ENCODE results near the gene RAB42.

The RAB42 gene

DNA sequence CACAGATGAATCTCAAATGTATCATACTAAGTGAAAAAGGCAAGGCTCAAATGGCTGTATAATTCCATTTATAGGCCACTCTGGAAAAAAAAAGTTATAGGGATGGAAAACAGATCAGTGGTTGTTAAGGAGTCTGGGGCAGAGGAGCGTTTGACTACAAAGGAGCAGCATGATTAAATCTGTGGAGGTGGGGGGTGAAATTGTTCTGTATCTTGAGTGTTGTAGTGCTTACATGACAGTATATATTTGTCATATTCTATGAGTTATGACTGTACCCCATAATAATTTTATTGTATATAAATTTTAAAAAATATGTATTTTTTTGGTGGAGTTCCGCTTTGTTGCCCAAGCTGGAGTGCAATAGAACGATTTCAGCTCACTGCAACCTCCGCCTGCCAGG is 40.5 kb downstream of the RAB42 start:
- Histone ChIP-seq H3K36me3 (ENCODE audit: insufficient read depth, low read length) (no peaks in the 10 kb centered on the region), H2AFZ (ENCODE audit: low read length) (no peak overlapping the region), H3K79me2 (ENCODE audit: insufficient read depth, low read length) (no peaks in the 10 kb centered on the region), H3K9me2 (replicated peaks; ENCODE audit: low read depth, low read length) (no peaks in the 10 kb centered on the region), H4K20me1 (ENCODE audit: insufficient read depth, low read length, poor library complexity, severe bottlenecking) (no peaks in the 10 kb centered on the region), H3K4me1 (ENCODE audit: insufficient read depth, low read length, poor library complexity, severe bottlenecking) (no peaks in the 10 kb centered on the region), H3K27me3 (ENCODE audit: insufficient read depth, low read length, poor library complexity, severe bottlenecking) (no peaks in the 10 kb centered on the region), H3K4me2 (ENCODE audit: low read depth, low read length, poor library complexity, severe bottlenecking) (no peak overlapping the region), H3K9me3 (ENCODE audit: insufficient read depth, low read depth, low read length) (no peaks in the 10 kb centered on the region), H3F3A (ENCODE audit: low read depth) (no peaks in the 10 kb centered on the region), H3K4me3 (ENCODE audit: low read length, poor library complexity, severe bottlenecking) (no peak overlapping the region), H3K9ac (ENCODE audit: low read depth, low read length, poor library complexity, severe bottlenecking) (no peak overlapping the region)
- TF ChIP-seq, protein P1, sequence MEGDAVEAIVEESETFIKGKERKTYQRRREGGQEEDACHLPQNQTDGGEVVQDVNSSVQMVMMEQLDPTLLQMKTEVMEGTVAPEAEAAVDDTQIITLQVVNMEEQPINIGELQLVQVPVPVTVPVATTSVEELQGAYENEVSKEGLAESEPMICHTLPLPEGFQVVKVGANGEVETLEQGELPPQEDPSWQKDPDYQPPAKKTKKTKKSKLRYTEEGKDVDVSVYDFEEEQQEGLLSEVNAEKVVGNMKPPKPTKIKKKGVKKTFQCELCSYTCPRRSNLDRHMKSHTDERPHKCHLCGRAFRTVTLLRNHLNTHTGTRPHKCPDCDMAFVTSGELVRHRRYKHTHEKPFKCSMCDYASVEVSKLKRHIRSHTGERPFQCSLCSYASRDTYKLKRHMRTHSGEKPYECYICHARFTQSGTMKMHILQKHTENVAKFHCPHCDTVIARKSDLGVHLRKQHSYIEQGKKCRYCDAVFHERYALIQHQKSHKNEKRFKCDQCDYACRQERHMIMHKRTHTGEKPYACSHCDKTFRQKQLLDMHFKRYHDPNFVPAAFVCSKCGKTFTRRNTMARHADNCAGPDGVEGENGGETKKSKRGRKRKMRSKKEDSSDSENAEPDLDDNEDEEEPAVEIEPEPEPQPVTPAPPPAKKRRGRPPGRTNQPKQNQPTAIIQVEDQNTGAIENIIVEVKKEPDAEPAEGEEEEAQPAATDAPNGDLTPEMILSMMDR (conservative IDR thresholded peaks at IDR 0.05; ENCODE audit: low read length), result no peak
- no peak for TF ChIP-seq EZH2phosphoT487 (IDR thresholded peaks at IDR 0.05; ENCODE audit: borderline replicate concordance)

DNA sequence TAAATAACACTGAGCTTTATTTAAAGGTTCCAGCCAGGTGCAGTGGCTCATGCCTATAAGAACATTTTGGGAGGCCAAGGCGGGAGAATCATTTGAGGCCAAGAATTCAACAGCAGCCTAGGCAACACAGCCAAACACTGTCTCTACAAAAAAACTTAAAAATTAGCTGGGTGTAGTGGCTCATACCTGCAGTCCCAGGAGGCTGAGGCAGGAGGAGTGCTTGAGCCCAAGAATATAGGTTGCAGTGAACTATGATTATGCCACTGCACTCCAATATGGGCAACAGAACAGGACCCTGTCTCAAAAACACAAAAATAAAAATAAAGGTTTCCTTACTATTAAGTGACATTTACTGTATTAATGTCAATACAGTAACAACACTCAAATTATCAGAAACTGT is 48.7 kb downstream of the RAB42 start:
- H3K36me3 ChIP-seq (ENCODE audit: insufficient read depth, low read length), result no peaks in the 10 kb centered on the region
- 0 out of 2 replicates have a peak, but pooled peaks cover 10% of the 10 kb centered on the region for H3K79me2 ChIP-seq (ENCODE audit: insufficient read depth, low read length)
- H3K27me3 ChIP-seq (ENCODE audit: insufficient read depth, low read length, poor library complexity, severe bottlenecking), result no peaks in the 10 kb centered on the region
- H3K4me2 ChIP-seq (ENCODE audit: low read depth, low read length, poor library complexity, severe bottlenecking), result peak overlapping the region; percentile 85
- peaks cover 4% of the 10 kb centered on the region; the same call in 1 of the 2 replicates for H3F3A ChIP-seq (ENCODE audit: low read depth)
- no peak overlapping the region for H2AFZ ChIP-seq (ENCODE audit: low read length)
- H3K9me2 ChIP-seq (replicated peaks; ENCODE audit: low read depth, low read length), result no peaks in the 10 kb centered on the region
- no peaks in the 10 kb centered on the region for H3K9me3 ChIP-seq (ENCODE audit: insufficient read depth, low read depth, low read length)
- H3K9ac ChIP-seq (ENCODE audit: low read depth, low read length, poor library complexity, severe bottlenecking), result no peak overlapping the region
- peaks cover 4% of the 10 kb centered on the region for H4K20me1 ChIP-seq (ENCODE audit: insufficient read depth, low read length, poor library complexity, severe bottlenecking)
- peaks cover 22% of the 10 kb centered on the region for H3K4me1 ChIP-seq (ENCODE audit: insufficient read depth, low read length, poor library complexity, severe bottlenecking)
- peak overlapping the region; percentile 88 for H3K4me3 ChIP-seq (ENCODE audit: low read length, poor library complexity, severe bottlenecking)
- TF ChIP-seq, protein P1 (conservative IDR thresholded peaks at IDR 0.05; ENCODE audit: low read length), result peak; percentile 63
- TF ChIP-seq EZH2phosphoT487 (IDR thresholded peaks at IDR 0.05; ENCODE audit: borderline replicate concordance), result no peak

DNA sequence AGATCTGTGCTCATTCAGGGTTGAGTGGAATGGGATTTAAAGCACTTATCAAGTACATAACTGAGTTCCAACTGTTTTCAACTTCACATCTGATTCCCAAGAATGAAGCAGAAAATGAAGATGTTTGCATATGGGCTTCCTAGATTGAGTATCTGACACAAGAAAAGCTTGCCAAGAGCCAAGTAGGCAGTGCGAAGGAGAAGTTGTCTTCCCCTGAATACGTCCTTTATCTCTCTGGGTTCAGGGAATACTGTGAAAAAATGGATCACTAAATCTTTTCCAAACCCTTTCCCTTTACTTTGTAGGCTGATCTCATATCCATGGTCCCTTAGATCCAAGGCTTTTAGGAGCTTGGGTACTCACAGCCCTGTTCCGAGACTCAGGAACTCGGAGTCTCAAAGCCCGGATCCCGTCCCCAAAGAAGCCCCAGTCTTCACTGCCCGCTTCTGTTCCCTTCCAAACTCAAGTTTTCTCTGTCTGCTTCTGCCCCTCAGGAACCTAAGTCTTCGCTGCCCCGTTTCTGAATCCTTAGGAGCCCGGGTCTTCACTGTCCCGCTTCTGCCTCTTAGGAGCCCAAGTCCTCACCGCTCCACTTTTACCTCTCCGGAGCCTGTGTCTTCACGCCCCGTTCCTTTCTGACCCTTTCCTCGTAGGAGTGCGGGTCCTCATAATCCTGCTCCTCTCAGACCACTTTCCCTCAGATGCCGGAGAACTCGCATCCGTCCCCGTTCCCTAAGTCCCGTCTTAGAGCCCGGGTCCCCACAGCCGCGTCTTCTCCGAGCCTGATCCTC is 50.2 kb downstream of the RAB42 start:
- Histone ChIP-seq H3K4me3 (ENCODE audit: low read length, poor library complexity, severe bottlenecking) (peak overlapping the region; percentile 88), H3K27me3 (ENCODE audit: insufficient read depth, low read length, poor library complexity, severe bottlenecking) (no peaks in the 10 kb centered on the region), H3K9ac (ENCODE audit: low read depth, low read length, poor library complexity, severe bottlenecking) (peak overlapping the region; percentile 86), H3K4me2 (ENCODE audit: low read depth, low read length, poor library complexity, severe bottlenecking) (peak overlapping the region; percentile 85), H4K20me1 (ENCODE audit: insufficient read depth, low read length, poor library complexity, severe bottlenecking) (peaks cover 4% of the 10 kb centered on the region), H3K36me3 (ENCODE audit: insufficient read depth, low read length) (no peaks in the 10 kb centered on the region), H3K9me2 (replicated peaks; ENCODE audit: low read depth, low read length) (no peaks in the 10 kb centered on the region), H2AFZ (ENCODE audit: low read length) (peak overlapping the region; percentile 97), H3K9me3 (ENCODE audit: insufficient read depth, low read depth, low read length) (no peaks in the 10 kb centered on the region), H3K4me1 (ENCODE audit: insufficient read depth, low read length, poor library complexity, severe bottlenecking) (peaks cover 22% of the 10 kb centered on the region), H3F3A (ENCODE audit: low read depth) (peaks cover 4% of the 10 kb centered on the region; the same call in 1 of the 2 replicates), H3K79me2 (ENCODE audit: insufficient read depth, low read length) (0 out of 2 replicates have a peak, but pooled peaks cover 10% of the 10 kb centered on the region)
- TF ChIP-seq, protein P1 (conservative IDR thresholded peaks at IDR 0.05; ENCODE audit: low read length), result no peak
- no peak for TF ChIP-seq EZH2phosphoT487 (IDR thresholded peaks at IDR 0.05; ENCODE audit: borderline replicate concordance)

Measured in Loucy (cell line).